SK-N-DZ (cell line): ENCODE measurements around the gene CFAP92.

Experiments
- DNase-seq: peaks from one replicate; pipeline ENCODE4 v3.0.0-alpha.2; 2015; ENCODE audit warnings: low spot score

Gene CFAP92

GRCh38 chr3:129007792-129008191, 13.9 kb upstream of the CFAP92 start:
- no peak for DNase-seq

DNA sequence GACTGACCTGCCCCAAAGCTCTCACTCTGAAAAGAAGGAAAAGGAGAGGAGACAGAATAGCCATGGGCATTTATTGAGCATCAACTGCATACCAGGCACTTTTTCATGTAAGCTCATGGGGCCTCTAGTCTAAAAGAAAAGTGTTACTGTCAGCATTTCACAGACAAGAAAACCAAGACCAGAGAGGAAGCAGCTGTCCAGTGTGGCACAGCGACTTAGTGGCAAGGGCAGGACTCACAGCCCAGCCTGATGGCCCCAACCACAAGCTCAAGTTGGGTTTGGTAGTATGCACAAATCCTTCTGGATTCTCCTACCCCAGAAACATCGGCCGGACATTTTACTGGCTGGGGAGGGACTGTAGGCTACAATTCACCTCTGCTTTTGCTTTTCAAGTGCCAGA, 13.0 kb upstream of the CFAP92 start:
- no peak for DNase-seq

- DNase-seq = no peak
These were observed 11.8 kb upstream of the CFAP92 start for GRCh38 chr3:129005526-129006303.

DNA sequence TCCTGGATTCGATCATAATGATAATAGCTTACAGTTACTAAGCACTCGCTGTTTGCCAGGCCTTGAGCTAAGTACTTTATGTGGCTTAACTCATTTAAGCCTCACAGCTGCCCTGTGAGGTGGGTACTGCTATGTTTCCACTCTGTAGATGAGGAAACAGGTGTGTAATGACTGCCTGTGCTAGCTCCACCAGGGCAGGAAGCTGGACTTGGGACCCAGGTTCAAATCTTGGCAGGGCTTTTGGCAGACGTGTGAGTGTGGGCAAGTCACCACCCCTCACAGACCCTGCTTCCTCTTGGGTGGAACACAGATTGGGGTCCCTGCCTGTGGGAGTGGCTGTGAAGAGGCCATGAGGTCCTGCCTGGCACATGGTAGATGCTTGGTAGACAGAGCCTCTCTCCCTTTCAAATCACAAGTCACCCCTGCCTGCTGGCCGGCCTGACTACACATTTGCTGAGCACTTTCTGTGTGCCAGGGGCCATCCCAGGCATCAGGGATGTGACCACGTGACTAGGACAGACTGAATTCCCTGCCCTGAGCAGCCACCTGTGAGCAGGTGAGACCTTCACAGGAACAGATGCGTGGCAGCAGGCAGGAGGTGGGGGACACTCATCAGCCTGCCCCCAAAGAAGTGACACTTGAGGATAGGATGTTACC, 10.9 kb upstream of the CFAP92 start:
- no peak for DNase-seq

- peak; percentile 21 for DNase-seq
These were observed 9.8 kb upstream of the CFAP92 start for GRCh38 chr3:129003578-129004112.

DNA sequence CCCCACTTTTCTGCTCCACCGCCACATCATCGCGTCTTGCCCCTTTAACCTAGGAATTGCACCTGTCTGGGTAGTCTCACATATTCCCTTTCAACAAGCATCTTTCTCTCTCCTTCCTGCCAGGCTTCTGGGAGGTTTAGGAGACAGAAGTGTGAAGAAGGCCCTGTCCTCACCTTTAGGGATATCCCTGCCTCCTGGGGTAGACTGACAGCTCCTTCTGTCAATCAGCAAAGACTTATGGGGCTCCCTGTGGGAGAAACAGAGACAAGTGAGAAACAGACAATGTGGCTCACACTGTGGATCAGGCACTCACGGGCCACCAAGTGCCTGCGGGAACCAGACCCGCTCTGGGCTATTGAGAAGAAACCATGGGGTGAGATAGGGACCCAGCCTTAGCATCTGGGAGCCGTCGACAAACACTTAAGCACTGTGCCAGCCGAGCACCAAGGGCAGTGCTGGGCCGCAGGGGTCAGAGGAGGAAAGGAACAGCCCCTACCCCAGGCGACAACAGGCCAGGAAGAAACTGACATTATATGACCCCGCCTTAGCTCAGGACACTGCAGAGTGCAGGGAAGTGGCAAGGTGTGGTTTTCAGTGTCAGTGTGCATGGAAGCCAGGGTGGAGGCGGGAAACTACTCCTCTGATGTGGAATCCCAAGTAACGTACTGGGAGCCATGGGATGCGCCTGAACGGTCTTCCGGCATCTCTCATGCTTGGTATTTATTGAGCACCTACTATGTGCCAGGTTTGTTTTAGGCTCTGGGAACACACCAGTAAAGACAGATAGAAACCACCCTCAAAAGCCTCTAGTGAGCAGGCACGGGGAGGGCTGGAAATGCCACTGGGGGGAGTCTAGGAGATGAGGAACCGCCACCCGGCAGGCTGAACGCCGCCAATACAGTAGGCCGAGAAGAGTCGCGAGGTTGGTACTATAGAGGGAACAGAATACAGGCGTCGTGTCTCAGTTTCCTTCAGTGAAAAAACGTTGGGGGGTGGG, 9.0 kb upstream of the CFAP92 start:
- DNase-seq = no peak

- DNase-seq = no peak
These were observed 8.1 kb upstream of the CFAP92 start for GRCh38 chr3:129001806-129002572.

GRCh38 chr3:129001101-129001805, 7.4 kb upstream of the CFAP92 start, which contains the start of gene EFCC1:
Gene EFCC1 (plus strand): TSS chr3:129001304. CDS start chr3:129001629, 325 bp downstream.
- DNase-seq = no peak

GRCh38 chr3:129000742-129001100, 6.8 kb upstream of the CFAP92 start:
- no peak for DNase-seq

- DNase-seq = no peak
These were observed 5.2 kb upstream of the CFAP92 start for GRCh38 chr3:128999102-128999501.

DNA sequence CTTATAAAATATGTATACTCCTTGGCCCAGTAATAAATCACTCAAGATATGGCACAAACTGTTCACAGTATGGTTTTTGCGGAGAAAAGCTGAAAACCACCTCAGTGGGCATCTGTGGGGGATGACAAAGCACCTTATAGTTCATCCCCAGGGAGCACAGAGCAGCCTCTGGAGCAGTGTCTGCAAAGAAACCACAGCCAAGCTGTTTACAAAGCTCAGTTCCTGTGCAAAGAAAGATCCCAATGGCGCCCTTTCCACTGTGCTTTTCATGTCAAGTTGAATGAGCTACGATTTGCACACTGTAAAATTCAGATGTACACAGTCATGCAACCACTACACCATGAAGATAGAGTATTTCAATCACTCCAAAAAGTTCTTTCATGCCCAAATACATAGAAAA, 4.7 kb upstream of the CFAP92 start:
- no peak for DNase-seq

GRCh38 chr3:128997486-128998133, 3.7 kb upstream of the CFAP92 start:
- DNase-seq = no peak

GRCh38 chr3:128996726-128997125, 2.9 kb upstream of the CFAP92 start:
- no peak for DNase-seq

GRCh38 chr3:128996200-128996599, 2.3 kb upstream of the CFAP92 start:
- no peak for DNase-seq

DNA sequence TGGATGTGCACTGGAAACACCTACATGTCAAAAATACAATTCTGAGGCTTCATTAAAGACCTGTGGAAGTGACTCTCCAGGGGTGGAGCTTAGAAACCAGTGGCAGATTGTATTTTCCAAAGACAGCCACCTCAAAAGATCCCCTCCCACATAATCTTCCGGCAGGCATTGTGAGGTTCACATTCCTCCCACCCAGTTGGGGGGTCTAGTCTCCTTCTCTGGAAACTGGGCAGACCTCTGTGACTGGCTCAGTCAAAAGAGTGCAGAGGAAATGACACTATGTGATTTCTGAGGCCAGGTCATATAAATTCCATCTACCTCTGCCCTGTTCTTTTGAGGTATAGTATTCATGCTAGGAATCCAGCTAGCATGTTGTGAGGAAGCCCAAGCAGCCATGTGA, 1.9 kb upstream of the CFAP92 start:
- DNase-seq = no peak

- no peak for DNase-seq
These were observed 988 bp upstream of the CFAP92 start for GRCh38 chr3:128994581-128995546.

GRCh38 chr3:128994173-128994512, 267 bp upstream of the CFAP92 start:
- no peak for DNase-seq

- DNase-seq = no peak
These were observed 883 bp downstream of the CFAP92 start for GRCh38 chr3:128992926-128993460.
